ENCODE data around the gene KLHL7.
"Not testable (repeated sequence)": the region's sequence is repeated elsewhere in the genome, so short reads cannot be mapped to it uniquely, and the experiment has no call there.

Gene KLHL7

GRCh38 chr7:23123465-23123864 lies 17.9 kb downstream of the KLHL7 start:
- no peaks in the 10 kb centered on the region for H3K4me1 ChIP-seq (ENCODE audit: control insufficient read depth, insufficient read depth, low read length)
- WGBS, 2 experiments = 94 to 98% methylated on average over 4 of the region's 5 CpGs
- peaks cover 14% of the 10 kb centered on the region for H3K36me3 ChIP-seq (ENCODE audit: control insufficient read depth, insufficient read depth, low read length)
- no peak overlapping the region for H3K27ac ChIP-seq (ENCODE audit: insufficient read depth, low read depth, low read length, poor library complexity, severe bottlenecking)
- H3K27me3 ChIP-seq (ENCODE audit: control insufficient read depth, insufficient read depth, low read length, poor library complexity, severe bottlenecking) = no peaks in the 10 kb centered on the region
- H3K9me3 ChIP-seq (ENCODE audit: control insufficient read depth, low read length) = no peaks in the 10 kb centered on the region
- no peak overlapping the region for H3K4me3 ChIP-seq (ENCODE audit: insufficient read depth, low read depth, low read length)

GRCh38 chr7:23129036-23129435 lies 23.5 kb downstream of the KLHL7 start:
- no peaks in the 10 kb centered on the region for H3K27me3 ChIP-seq (ENCODE audit: control insufficient read depth, insufficient read depth, low read length, poor library complexity, severe bottlenecking)
- H3K36me3 ChIP-seq (ENCODE audit: control insufficient read depth, insufficient read depth, low read length) = peaks cover 25% of the 10 kb centered on the region
- no peaks in the 10 kb centered on the region for H3K4me1 ChIP-seq (ENCODE audit: control insufficient read depth, insufficient read depth, low read length)
- no peak overlapping the region for H3K4me3 ChIP-seq (ENCODE audit: insufficient read depth, low read depth, low read length)
- WGBS, 2 experiments = 91 to 95% methylated on average over 4 of the region's 4 CpGs
- no peak overlapping the region for H3K27ac ChIP-seq (ENCODE audit: insufficient read depth, low read depth, low read length, poor library complexity, severe bottlenecking)
- no peaks in the 10 kb centered on the region for H3K9me3 ChIP-seq (ENCODE audit: control insufficient read depth, low read length)

- not testable (repeated sequence) for H3K27me3 ChIP-seq (ENCODE audit: control insufficient read depth, insufficient read depth, low read length, poor library complexity, severe bottlenecking); H3K27ac ChIP-seq (ENCODE audit: insufficient read depth, low read depth, low read length, poor library complexity, severe bottlenecking); H3K9me3 ChIP-seq (ENCODE audit: control insufficient read depth, low read length); H3K4me1 ChIP-seq (ENCODE audit: control insufficient read depth, insufficient read depth, low read length); H3K4me3 ChIP-seq (ENCODE audit: insufficient read depth, low read depth, low read length)
- WGBS, 2 experiments = 95 to 100% methylated on average over 1 to 2 of the region's 2 CpGs
- peaks cover 18% of the 10 kb centered on the region for H3K36me3 ChIP-seq (ENCODE audit: control insufficient read depth, insufficient read depth, low read length)
These were observed 26.2 kb downstream of the KLHL7 start for GRCh38 chr7:23131799-23132198.

- Histone ChIP-seq H3K36me3 (ENCODE audit: control insufficient read depth, insufficient read depth, low read length) (peaks cover 7% of the 10 kb centered on the region), H3K27ac (ENCODE audit: insufficient read depth, low read depth, low read length, poor library complexity, severe bottlenecking) (no peak overlapping the region), H3K4me3 (ENCODE audit: insufficient read depth, low read depth, low read length) (no peak overlapping the region), H3K27me3 (ENCODE audit: control insufficient read depth, insufficient read depth, low read length, poor library complexity, severe bottlenecking) (no peaks in the 10 kb centered on the region), H3K9me3 (ENCODE audit: control insufficient read depth, low read length) (no peaks in the 10 kb centered on the region), H3K4me1 (ENCODE audit: control insufficient read depth, insufficient read depth, low read length) (no peaks in the 10 kb centered on the region)
These were observed 28.2 kb downstream of the KLHL7 start for GRCh38 chr7:23133797-23134196.

- Histone ChIP-seq H3K36me3 (ENCODE audit: control insufficient read depth, insufficient read depth, low read length) (peaks cover 4% of the 10 kb centered on the region), H3K4me1 (ENCODE audit: control insufficient read depth, insufficient read depth, low read length) (no peaks in the 10 kb centered on the region), H3K4me3 (ENCODE audit: insufficient read depth, low read depth, low read length) (no peak overlapping the region), H3K27ac (ENCODE audit: insufficient read depth, low read depth, low read length, poor library complexity, severe bottlenecking) (no peak overlapping the region), H3K27me3 (ENCODE audit: control insufficient read depth, insufficient read depth, low read length, poor library complexity, severe bottlenecking) (no peaks in the 10 kb centered on the region), H3K9me3 (ENCODE audit: control insufficient read depth, low read length) (no peaks in the 10 kb centered on the region)
- 67 to 85% methylated on average over 1 of the region's 1 CpG for WGBS, 2 experiments
These were observed 30.2 kb downstream of the KLHL7 start for GRCh38 chr7:23135755-23136154.

GRCh38 chr7:23136216-23136615 lies 30.6 kb downstream of the KLHL7 start:
- WGBS, 2 experiments = 90 to 100% methylated on average over 1 of the region's 1 CpG
- Histone ChIP-seq H3K27me3 (ENCODE audit: control insufficient read depth, insufficient read depth, low read length, poor library complexity, severe bottlenecking) (no peaks in the 10 kb centered on the region), H3K27ac (ENCODE audit: insufficient read depth, low read depth, low read length, poor library complexity, severe bottlenecking) (no peak overlapping the region), H3K36me3 (ENCODE audit: control insufficient read depth, insufficient read depth, low read length) (peaks cover 9% of the 10 kb centered on the region), H3K4me3 (ENCODE audit: insufficient read depth, low read depth, low read length) (no peak overlapping the region), H3K4me1 (ENCODE audit: control insufficient read depth, insufficient read depth, low read length) (no peaks in the 10 kb centered on the region), H3K9me3 (ENCODE audit: control insufficient read depth, low read length) (no peaks in the 10 kb centered on the region)

GRCh38 chr7:23157679-23158078 lies 52.1 kb downstream of the KLHL7 start:
- H3K27ac ChIP-seq (ENCODE audit: insufficient read depth, low read depth, low read length, poor library complexity, severe bottlenecking) = no peak overlapping the region
- no peak overlapping the region for H3K4me3 ChIP-seq (ENCODE audit: insufficient read depth, low read depth, low read length)
- H3K36me3 ChIP-seq (ENCODE audit: control insufficient read depth, insufficient read depth, low read length) = peaks cover 7% of the 10 kb centered on the region
- H3K27me3 ChIP-seq (ENCODE audit: control insufficient read depth, insufficient read depth, low read length, poor library complexity, severe bottlenecking) = no peaks in the 10 kb centered on the region
- H3K9me3 ChIP-seq (ENCODE audit: control insufficient read depth, low read length) = no peaks in the 10 kb centered on the region
- 81 to 82% methylated on average over 6 of the region's 6 CpGs for WGBS, 2 experiments
- no peaks in the 10 kb centered on the region for H3K4me1 ChIP-seq (ENCODE audit: control insufficient read depth, insufficient read depth, low read length)

GRCh38 chr7:23158546-23158945 lies 53.0 kb downstream of the KLHL7 start:
- Histone ChIP-seq H3K27me3 (ENCODE audit: control insufficient read depth, insufficient read depth, low read length, poor library complexity, severe bottlenecking) (no peaks in the 10 kb centered on the region), H3K36me3 (ENCODE audit: control insufficient read depth, insufficient read depth, low read length) (peaks cover 4% of the 10 kb centered on the region), H3K9me3 (ENCODE audit: control insufficient read depth, low read length) (no peaks in the 10 kb centered on the region), H3K4me1 (ENCODE audit: control insufficient read depth, insufficient read depth, low read length) (no peaks in the 10 kb centered on the region), H3K27ac (ENCODE audit: insufficient read depth, low read depth, low read length, poor library complexity, severe bottlenecking) (no peak overlapping the region), H3K4me3 (ENCODE audit: insufficient read depth, low read depth, low read length) (no peak overlapping the region)
- WGBS, 2 experiments = 91 to 95% methylated on average over 2 of the region's 2 CpGs

- Histone ChIP-seq H3K36me3 (ENCODE audit: control insufficient read depth, insufficient read depth, low read length) (no peaks in the 10 kb centered on the region), H3K4me3 (ENCODE audit: insufficient read depth, low read depth, low read length) (no peak overlapping the region), H3K9me3 (ENCODE audit: control insufficient read depth, low read length) (no peaks in the 10 kb centered on the region), H3K27me3 (ENCODE audit: control insufficient read depth, insufficient read depth, low read length, poor library complexity, severe bottlenecking) (no peaks in the 10 kb centered on the region), H3K27ac (ENCODE audit: insufficient read depth, low read depth, low read length, poor library complexity, severe bottlenecking) (no peak overlapping the region), H3K4me1 (ENCODE audit: control insufficient read depth, insufficient read depth, low read length) (no peaks in the 10 kb centered on the region)
- WGBS, 2 experiments = 97% methylated on average over 1 of the region's 1 CpG
These were observed 55.9 kb downstream of the KLHL7 start for GRCh38 chr7:23161482-23161881.

GRCh38 chr7:23164846-23165245 lies 59.3 kb downstream of the KLHL7 start:
- H3K4me3 ChIP-seq (ENCODE audit: insufficient read depth, low read depth, low read length) = no peak overlapping the region
- H3K9me3 ChIP-seq (ENCODE audit: control insufficient read depth, low read length) = no peaks in the 10 kb centered on the region
- no peak overlapping the region for H3K27ac ChIP-seq (ENCODE audit: insufficient read depth, low read depth, low read length, poor library complexity, severe bottlenecking)
- no peaks in the 10 kb centered on the region for H3K27me3 ChIP-seq (ENCODE audit: control insufficient read depth, insufficient read depth, low read length, poor library complexity, severe bottlenecking)
- H3K36me3 ChIP-seq (ENCODE audit: control insufficient read depth, insufficient read depth, low read length) = no peaks in the 10 kb centered on the region
- 95 to 100% methylated on average over 3 of the region's 3 CpGs for WGBS, 2 experiments
- H3K4me1 ChIP-seq (ENCODE audit: control insufficient read depth, insufficient read depth, low read length) = no peaks in the 10 kb centered on the region

GRCh38 chr7:23165316-23165715 lies 59.7 kb downstream of the KLHL7 start:
- no peak overlapping the region for H3K4me3 ChIP-seq (ENCODE audit: insufficient read depth, low read depth, low read length)
- H3K36me3 ChIP-seq (ENCODE audit: control insufficient read depth, insufficient read depth, low read length) = no peaks in the 10 kb centered on the region
- no peaks in the 10 kb centered on the region for H3K9me3 ChIP-seq (ENCODE audit: control insufficient read depth, low read length)
- no peaks in the 10 kb centered on the region for H3K4me1 ChIP-seq (ENCODE audit: control insufficient read depth, insufficient read depth, low read length)
- no peaks in the 10 kb centered on the region for H3K27me3 ChIP-seq (ENCODE audit: control insufficient read depth, insufficient read depth, low read length, poor library complexity, severe bottlenecking)
- WGBS, 2 experiments = 80 to 100% methylated on average over 1 of the region's 1 CpG
- no peak overlapping the region for H3K27ac ChIP-seq (ENCODE audit: insufficient read depth, low read depth, low read length, poor library complexity, severe bottlenecking)
